ENCODE results near the gene BAG3.
"Not testable (repeated sequence)": the region's sequence is repeated elsewhere in the genome, so short reads cannot be mapped to it uniquely, and the experiment has no call there.

Gene BAG3

DNA sequence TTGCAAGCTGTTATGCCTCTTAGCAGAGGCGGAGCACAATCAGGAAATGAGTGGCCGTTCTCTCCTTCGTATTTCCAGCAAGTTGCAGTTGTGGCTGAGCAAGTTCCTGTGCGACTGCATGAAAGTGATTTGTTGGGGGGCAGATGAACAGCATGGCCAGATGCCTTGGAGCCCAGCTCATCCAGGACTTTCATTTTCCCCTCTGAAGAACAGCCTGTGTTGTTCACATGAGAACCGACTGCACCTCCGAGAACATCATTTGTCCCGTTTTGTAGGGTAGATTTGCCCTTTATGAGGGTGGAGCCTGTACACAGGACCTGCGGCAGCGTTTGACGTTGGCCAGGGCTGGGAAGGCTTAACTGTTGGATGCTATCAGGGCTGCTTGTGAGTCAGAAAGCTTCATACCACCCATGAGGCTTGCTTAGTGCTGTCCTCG, 4.4 kb downstream of the BAG3 start:
- H3K9me3 ChIP-seq = no peaks in the 10 kb centered on the region
- H3K36me3 ChIP-seq = peaks cover 0 to 5% (median 0%) of the 10 kb centered on the region in 3 donors
- H3K27ac ChIP-seq = peak overlapping the region; percentile 98 to 100
- intact Hi-C loops (cut with DNase I; ENCODE audit: low total_unique reads) = no loop called here
- TF ChIP-seq, protein P1, sequence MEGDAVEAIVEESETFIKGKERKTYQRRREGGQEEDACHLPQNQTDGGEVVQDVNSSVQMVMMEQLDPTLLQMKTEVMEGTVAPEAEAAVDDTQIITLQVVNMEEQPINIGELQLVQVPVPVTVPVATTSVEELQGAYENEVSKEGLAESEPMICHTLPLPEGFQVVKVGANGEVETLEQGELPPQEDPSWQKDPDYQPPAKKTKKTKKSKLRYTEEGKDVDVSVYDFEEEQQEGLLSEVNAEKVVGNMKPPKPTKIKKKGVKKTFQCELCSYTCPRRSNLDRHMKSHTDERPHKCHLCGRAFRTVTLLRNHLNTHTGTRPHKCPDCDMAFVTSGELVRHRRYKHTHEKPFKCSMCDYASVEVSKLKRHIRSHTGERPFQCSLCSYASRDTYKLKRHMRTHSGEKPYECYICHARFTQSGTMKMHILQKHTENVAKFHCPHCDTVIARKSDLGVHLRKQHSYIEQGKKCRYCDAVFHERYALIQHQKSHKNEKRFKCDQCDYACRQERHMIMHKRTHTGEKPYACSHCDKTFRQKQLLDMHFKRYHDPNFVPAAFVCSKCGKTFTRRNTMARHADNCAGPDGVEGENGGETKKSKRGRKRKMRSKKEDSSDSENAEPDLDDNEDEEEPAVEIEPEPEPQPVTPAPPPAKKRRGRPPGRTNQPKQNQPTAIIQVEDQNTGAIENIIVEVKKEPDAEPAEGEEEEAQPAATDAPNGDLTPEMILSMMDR (IDR thresholded peaks at IDR 0.05) = no peak
- H3K4me3 ChIP-seq = peak overlapping the region; percentile 12 to 25
- no peaks in the 10 kb centered on the region for H3K27me3 ChIP-seq
- H3K4me1 ChIP-seq = peaks cover 3 to 81% (median 63%) of the 10 kb centered on the region in 4 donors
- DNase-seq = peak; percentile 57 to 77

DNA sequence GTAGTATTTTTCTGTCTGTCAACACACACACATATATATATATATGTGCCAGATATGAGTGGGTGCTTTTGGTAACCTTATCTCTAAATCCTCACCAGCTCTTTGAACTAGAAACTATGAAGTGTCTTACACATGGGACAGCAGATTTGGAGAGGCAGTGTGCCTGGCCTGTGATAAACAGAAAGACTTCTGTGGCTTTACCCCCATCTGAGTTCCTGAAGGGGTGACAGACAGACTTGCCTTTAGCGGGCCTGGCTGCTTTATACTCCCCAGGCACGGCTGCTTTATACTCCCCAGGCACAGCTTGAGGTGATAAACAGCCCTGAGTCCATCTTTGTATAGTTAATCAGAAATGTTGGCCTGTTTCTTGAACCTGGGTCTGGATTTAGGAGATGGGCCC, 5.6 kb downstream of the BAG3 start:
- Histone ChIP-seq H3K4me3 (no peak overlapping the region), H3K9me3 (no peaks in the 10 kb centered on the region), H3K27ac (peak overlapping the region; percentile 98 to 100), H3K4me1 (peaks cover 3 to 93% (median 67%) of the 10 kb centered on the region in 4 donors), H3K36me3 (peaks cover 0 to 5% (median 0%) of the 10 kb centered on the region in 3 donors), H3K27me3 (no peaks in the 10 kb centered on the region)
- DNase-seq = peak in 1 of 2 donors; percentile 0
- intact Hi-C loops (cut with DNase I; ENCODE audit: low total_unique reads) = no loop called here
- TF ChIP-seq, protein P1 (IDR thresholded peaks at IDR 0.05) = no peak

DNA sequence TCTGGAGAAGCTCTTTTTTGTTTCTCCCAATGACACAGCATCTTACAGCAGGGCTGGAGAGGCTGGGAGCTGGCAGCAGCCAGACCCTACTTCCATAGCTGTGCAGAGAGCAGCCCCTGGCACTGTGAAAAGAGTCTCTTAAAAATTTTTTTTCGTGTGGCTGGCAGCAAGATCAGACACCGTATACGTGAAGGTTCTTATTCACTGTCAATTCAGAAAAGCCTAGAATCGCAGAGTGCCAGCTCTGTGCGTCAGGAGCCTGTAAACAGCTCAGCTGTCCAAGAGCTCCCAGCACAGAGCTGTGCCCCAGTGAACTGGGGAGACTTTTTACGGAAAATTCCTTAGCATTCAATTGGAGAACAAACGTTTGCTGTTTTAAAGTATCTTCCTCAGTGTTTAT, 6.5 kb downstream of the BAG3 start:
- TF ChIP-seq, protein P1 (IDR thresholded peaks at IDR 0.05) = no peak
- peaks cover 0 to 5% (median 0%) of the 10 kb centered on the region in 3 donors for H3K36me3 ChIP-seq
- H3K4me1 ChIP-seq = peaks cover 3 to 99% (median 72%) of the 10 kb centered on the region in 4 donors
- no peaks in the 10 kb centered on the region for H3K9me3 ChIP-seq
- DNase-seq = no peak
- H3K4me3 ChIP-seq = no peak overlapping the region
- peak overlapping the region; percentile 98 to 100 for H3K27ac ChIP-seq
- intact Hi-C loops (cut with DNase I; ENCODE audit: low total_unique reads) = no loop called here
- H3K27me3 ChIP-seq = no peaks in the 10 kb centered on the region

DNA sequence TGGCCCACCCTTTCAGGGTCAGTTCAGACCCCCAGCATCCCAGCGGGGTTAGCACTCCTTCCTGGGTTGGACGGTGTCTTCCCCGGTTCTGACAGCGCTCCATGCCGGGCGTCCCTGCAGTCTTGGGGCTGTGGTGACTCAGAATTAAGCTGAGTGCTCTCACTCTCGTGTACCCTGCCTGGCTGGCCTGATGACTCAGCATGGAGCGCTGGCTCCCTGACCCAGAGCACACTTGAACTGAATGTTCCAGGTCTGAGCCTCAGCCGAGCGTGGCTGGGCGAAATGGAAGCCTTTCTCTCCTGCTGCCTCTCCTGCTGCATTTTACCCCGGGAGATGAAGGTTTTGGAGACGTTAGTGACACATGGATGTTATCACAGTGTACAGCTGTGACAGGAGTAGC, 7.1 kb downstream of the BAG3 start:
- H3K4me1 ChIP-seq = peaks cover 3 to 99% (median 72%) of the 10 kb centered on the region in 4 donors
- TF ChIP-seq, protein P1 (IDR thresholded peaks at IDR 0.05) = no peak
- H3K4me3 ChIP-seq = peak overlapping the region in 1 of 2 donors; percentile 12
- H3K36me3 ChIP-seq = peaks cover 0 to 5% (median 0%) of the 10 kb centered on the region in 3 donors
- intact Hi-C loops (cut with DNase I; ENCODE audit: low total_unique reads) = no loop called here
- peak; percentile 88 to 95 for DNase-seq
- no peaks in the 10 kb centered on the region for H3K9me3 ChIP-seq
- no peaks in the 10 kb centered on the region for H3K27me3 ChIP-seq
- H3K27ac ChIP-seq = peak overlapping the region; percentile 98 to 100

DNA sequence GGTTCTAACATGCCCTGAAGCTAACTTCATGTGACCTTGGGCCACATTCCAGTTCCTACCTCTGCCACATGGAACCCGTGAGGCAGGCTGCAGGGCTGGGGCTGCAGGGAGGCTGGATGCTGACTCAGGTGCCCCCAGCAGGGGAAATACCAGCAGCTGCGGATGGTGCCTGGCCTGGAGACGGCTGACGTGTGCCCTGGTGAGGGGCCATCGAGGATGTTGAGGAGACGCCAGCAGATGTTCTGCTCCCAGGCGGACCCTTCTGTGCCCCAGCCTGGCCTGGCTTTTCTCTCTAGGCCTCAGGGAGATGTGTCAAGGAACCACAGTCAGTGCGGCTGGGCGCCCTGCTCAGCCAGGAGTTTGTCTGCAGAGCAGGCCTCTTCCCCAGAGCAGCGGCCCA, 8.8 kb downstream of the BAG3 start:
- Histone ChIP-seq H3K27me3 (no peaks in the 10 kb centered on the region), H3K27ac (peak overlapping the region; percentile 98 to 100), H3K4me3 (no peak overlapping the region), H3K9me3 (no peaks in the 10 kb centered on the region), H3K4me1 (peaks cover 0 to 98% (median 70%) of the 10 kb centered on the region in 4 donors), H3K36me3 (peaks cover 0 to 5% (median 0%) of the 10 kb centered on the region in 3 donors)
- TF ChIP-seq, protein P1 (IDR thresholded peaks at IDR 0.05) = no peak
- no peak for DNase-seq
- intact Hi-C loops (cut with DNase I; ENCODE audit: low total_unique reads) = no loop called here

DNA sequence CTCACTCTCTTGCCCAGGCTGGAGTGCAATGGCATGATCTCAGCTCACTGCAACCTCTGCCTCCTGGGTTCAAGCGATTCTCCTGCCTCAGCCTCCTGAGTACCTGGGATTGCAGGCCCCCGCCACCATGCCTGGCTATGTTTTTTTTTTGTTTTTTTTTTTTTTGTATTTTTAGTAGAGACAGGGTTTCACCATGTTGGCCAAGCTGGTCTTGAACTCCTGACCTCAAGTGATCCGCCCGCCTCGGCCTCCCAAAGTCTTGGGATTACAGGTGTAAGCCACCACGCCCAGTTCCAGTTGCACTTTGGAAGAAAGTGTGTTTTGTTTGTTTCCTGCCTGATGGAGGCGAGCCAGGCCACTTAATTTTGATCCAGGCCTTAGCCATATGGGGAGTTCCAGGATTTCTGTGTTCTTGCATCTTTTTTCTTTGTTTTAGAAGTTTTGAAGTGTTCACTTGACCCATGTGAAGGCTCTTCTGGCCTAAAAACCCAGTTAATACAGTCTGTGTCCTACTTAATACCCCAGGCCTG, 11.0 kb downstream of the BAG3 start:
- H3K27me3 ChIP-seq; intact Hi-C loops (cut with DNase I; ENCODE audit: low total_unique reads); H3K4me3 ChIP-seq; H3K9me3 ChIP-seq; DNase-seq; H3K36me3 ChIP-seq: not testable (repeated sequence)
- Histone ChIP-seq H3K27ac (peak overlapping the region; percentile 1 to 98), H3K4me1 (peaks cover 0 to 96% (median 69%) of the 10 kb centered on the region in 4 donors)
